GM21717 (cell line): ENCODE data around the gene SKAP2.

ENCODE experiments used
- ATAC-seq: cut with Tn5 transposase; IDR thresholded peaks from one replicate; pipeline ENCODE4 v1.9.1; 2021; ENCODE audit warnings: mild to moderate bottlenecking, moderate library complexity; ENCODE audit not compliant: unreplicated experiment

SKAP2 gene

GRCh38 chr7:26645121-26645520 lies 219.3 kb downstream of the SKAP2 start:
- ATAC-seq = no peak

GRCh38 chr7:26642416-26642815 lies 222.0 kb downstream of the SKAP2 start:
- no peak for ATAC-seq

GRCh38 chr7:26639695-26640094 lies 224.7 kb downstream of the SKAP2 start:
- no peak for ATAC-seq

DNA sequence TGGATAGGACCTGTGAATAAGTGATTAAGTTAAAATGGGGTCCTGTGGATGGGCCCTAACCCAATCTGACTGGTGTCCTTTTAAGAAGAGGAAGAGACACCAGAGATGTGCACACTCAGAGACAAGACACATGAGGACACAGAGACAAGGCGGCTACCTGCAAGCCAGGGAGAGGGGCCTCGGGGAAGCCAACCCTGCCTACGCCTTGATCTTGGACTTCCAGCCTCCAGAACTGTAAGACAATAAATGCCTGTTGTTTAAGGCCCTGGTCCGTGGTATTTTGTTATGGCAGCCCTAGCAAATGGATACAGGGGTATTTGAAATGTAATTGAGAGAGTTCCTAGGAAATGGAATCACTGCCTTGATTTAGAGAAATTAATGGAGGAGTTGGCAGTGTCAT lies 225.3 kb downstream of the SKAP2 start:
- ATAC-seq = no peak

DNA sequence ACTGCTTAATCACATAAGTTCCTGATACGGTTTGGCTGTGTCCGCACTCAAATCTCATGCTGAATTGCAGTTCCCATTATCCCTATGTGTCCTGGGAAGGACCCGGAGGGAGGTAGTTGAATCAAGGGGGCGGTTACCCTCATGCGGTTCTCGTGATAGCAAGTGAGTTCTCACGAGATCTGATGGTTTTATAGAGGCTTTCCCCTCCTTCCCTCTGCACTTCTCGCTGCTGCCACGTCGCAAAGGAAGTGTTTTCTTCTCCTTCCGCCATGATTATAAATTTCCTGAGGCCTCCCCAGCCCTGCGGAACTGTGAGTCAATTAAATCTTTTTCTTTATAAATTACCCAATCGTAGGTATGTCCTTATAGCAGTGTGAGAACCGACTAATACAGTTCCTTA lies 226.2 kb downstream of the SKAP2 start:
- ATAC-seq = no peak

- no peak for ATAC-seq
Observed at GRCh38 chr7:26637610-26638009, 226.8 kb downstream of the SKAP2 start.

DNA sequence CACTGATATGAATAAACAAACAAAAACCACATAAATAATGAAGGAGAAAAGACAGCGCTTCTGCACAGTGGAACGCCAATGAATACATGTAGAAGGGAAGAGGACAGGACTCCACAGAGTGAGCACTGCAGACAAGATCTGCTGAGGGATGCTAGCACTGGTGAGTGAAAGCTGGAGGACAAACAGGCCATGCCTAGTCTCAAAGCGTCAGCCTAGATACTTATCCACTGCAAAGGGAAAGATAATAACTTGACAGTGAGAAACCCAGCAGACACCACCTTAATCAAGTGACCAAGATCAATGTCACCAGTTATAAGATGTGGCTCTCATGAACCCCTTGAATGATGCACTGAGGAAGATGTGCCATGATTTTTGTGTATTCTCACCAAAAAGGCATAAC lies 227.6 kb downstream of the SKAP2 start:
- no peak for ATAC-seq

DNA sequence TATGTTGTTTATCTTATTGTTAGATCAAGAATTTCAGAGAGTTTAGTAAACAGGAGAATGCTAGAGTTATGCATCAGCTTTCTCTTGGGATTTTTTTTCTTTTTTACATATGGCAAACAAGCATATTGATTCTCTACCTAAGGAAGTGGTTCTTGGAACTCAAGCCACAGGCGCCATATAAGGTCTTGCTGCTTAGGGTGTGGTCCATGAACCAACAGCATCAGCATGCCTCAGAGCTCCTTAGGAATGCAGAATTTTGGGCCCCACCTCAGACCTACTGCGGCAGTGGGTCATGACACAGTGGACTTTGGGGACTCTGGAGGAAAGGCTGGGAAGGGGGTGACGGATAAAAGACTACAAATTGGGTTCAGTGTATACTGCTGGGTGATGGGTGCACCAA lies 230.8 kb downstream of the SKAP2 start:
- no peak for ATAC-seq

GRCh38 chr7:26631601-26632000 lies 232.8 kb downstream of the SKAP2 start:
- ATAC-seq = no peak

DNA sequence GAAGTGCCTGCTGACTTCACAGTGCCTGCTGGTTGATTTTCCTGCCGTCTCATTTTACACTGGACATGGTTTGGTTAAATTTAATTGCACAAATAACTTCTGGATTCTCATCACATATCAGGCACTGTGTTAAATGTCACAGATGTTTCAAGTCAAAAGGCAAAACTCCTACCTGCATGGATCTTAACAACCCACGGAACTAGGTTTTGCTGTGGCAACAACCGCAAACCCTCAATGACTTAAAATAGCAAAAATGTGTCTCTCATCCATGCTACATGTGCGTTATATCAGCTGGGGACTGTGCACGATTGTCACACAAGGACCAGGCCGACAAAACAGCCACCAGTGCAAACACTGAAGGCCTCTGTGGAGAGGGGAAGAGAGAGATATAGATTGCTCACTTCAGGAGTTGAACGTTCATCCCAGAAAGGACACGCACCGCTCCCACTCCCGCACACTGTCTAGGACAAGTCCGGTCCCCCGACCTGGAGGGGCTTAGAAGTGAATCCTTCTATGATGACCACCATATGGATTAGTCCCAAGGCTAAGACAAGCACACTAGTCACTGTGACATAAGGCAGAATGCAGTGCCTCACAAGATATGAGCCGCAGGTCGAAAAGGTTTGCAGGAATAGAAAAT lies 233.3 kb downstream of the SKAP2 start:
- ATAC-seq = no peak

- no peak for ATAC-seq
Observed at GRCh38 chr7:26630361-26630760, 234.0 kb downstream of the SKAP2 start.

GRCh38 chr7:26629696-26630095 lies 234.7 kb downstream of the SKAP2 start:
- no peak for ATAC-seq

- no peak for ATAC-seq
Observed at GRCh38 chr7:26627891-26628341, 236.5 kb downstream of the SKAP2 start.

DNA sequence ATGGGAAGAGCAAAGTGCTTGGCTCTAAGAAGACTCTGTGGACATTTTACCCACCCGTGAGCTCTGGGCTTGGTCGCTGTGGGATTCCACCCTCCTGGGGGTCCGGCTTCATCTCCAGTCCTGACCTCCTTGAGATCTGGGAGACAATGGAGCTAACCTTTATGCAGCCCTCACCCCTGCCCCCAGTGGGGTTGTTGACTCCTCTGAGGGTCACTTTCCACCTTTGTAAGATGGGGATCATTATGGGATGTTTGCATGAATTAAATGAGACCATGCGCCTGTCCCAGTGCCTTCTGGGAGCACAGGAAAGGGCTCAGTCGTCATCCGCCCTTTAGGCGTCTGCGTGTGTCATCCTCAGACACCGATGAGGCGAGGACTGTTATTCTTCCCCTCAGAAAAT lies 237.2 kb downstream of the SKAP2 start:
- no peak for ATAC-seq

DNA sequence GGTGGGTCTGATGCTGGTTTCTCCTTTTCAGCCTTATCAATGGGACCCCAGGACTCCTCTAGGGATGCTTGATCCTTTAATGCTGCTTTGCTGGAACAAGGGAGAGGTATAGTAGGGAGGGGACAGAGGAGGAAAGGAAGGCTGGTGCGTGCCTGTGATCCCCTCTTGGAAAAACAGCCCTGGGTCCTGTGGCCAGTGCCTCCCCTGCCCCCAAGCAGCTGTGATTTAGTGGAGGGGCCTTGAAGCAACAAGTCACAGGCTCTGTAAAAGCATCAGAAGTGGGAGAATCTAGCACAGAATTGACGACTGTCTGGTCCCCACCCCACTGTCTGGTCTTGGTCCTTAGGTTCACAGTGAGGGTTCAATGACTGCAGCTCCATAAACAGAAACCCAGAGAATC lies 237.7 kb downstream of the SKAP2 start:
- ATAC-seq = no peak

- ATAC-seq = no peak
Observed at GRCh38 chr7:26626156-26626555, 238.2 kb downstream of the SKAP2 start.

GRCh38 chr7:26625286-26625685 lies 239.1 kb downstream of the SKAP2 start:
- no peak for ATAC-seq

DNA sequence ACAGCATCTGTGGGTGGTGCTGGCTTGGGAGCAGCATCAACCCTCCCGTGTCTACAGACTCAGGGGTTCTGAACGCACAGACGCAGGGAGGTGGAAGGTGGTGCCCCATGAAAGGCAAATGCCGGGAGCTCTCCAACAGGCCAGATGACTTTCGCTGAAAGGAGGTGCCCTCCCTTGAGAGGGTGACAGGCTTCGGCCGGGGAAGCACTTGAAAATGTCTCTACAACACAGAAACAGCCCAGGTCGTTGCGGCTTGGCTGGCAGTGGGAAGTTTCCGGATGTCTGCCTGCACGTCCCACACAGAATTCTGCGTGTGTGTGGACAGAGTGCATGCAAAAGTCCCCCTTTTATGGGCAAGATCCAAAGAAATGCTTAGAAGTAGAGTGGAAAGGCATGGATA lies 239.6 kb downstream of the SKAP2 start:
- ATAC-seq = no peak

DNA sequence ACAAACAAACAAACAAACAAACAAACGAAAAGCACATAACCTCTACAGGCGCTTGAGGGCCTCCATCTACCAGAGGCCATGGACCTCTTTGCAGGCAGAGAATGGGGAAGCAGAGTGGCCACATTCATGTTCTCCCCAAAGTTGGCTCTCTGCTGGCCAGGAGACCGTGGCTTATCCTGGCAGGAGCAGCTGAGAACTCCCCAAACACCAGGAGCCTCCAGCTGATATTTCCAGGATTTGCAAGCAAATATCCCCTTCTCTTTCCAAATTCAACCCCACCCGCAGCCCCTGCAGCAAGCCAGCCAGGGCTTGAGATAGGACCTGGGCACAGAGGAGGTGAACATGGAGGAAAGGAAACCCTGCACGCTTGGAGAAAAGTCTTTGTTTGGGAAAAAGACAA lies 240.0 kb downstream of the SKAP2 start:
- ATAC-seq = no peak

GRCh38 chr7:26620352-26620751 lies 244.0 kb downstream of the SKAP2 start:
- no peak for ATAC-seq

GRCh38 chr7:26619348-26619984 lies 244.9 kb downstream of the SKAP2 start:
- no peak for ATAC-seq

GRCh38 chr7:26618898-26619297 lies 245.5 kb downstream of the SKAP2 start:
- no peak for ATAC-seq

DNA sequence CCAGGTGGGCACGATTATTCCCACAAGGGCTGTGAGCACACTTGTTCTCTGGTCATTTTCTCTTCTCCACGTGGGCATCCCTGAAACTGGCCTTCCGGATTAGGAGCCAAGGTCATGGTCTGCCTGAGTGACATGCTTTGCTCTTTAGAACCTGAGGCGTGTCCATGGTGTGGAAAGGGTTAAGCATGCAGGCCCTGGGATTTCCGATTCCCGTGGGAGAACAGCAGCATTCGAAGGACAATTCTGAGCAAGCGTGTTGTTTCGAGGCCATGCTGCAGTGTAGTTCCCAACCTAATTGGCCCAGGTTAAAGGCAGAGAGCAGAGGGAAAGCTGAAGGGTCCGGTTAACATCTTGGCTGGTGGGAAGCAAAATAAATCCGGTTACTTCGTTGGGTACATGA lies 245.9 kb downstream of the SKAP2 start:
- no peak for ATAC-seq
